ENCODE data around the gene SIGLEC8.

Gene SIGLEC8

GRCh38 chr19:51473009-51473707 lies 14.9 kb upstream of the SIGLEC8 start:
- no peaks in the 10 kb centered on the region for H3F3A ChIP-seq (ENCODE audit: control insufficient read depth, insufficient read depth)
- no peaks in the 10 kb centered on the region for H3K4me1 ChIP-seq (ENCODE audit: control insufficient read depth, low read length)
- H3K27me3 ChIP-seq (ENCODE audit: control insufficient read depth, low read length), result peaks cover 11% of the 10 kb centered on the region; the same call in 1 of the 2 replicates
- no peaks in the 10 kb centered on the region for H3K9me2 ChIP-seq (replicated peaks; ENCODE audit: control insufficient read depth, low read length)
- no peaks in the 10 kb centered on the region for H4K20me1 ChIP-seq (ENCODE audit: control insufficient read depth, insufficient read depth, low read depth, low read length)
- H3K27ac ChIP-seq (ENCODE audit: low read depth, low read length), result no peak overlapping the region
- TF ChIP-seq, protein P1, sequence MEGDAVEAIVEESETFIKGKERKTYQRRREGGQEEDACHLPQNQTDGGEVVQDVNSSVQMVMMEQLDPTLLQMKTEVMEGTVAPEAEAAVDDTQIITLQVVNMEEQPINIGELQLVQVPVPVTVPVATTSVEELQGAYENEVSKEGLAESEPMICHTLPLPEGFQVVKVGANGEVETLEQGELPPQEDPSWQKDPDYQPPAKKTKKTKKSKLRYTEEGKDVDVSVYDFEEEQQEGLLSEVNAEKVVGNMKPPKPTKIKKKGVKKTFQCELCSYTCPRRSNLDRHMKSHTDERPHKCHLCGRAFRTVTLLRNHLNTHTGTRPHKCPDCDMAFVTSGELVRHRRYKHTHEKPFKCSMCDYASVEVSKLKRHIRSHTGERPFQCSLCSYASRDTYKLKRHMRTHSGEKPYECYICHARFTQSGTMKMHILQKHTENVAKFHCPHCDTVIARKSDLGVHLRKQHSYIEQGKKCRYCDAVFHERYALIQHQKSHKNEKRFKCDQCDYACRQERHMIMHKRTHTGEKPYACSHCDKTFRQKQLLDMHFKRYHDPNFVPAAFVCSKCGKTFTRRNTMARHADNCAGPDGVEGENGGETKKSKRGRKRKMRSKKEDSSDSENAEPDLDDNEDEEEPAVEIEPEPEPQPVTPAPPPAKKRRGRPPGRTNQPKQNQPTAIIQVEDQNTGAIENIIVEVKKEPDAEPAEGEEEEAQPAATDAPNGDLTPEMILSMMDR (IDR thresholded peaks at IDR 0.05; ENCODE audit: low read depth, low read length, poor library complexity, severe bottlenecking), result peak; percentile 84
- no peak for TF ChIP-seq EZH2phosphoT487 (IDR thresholded peaks at IDR 0.05; ENCODE audit: borderline replicate concordance, low read length)
- H3K9me3 ChIP-seq (ENCODE audit: control insufficient read depth, insufficient read depth, low read length), result no peaks in the 10 kb centered on the region
- H3K4me2 ChIP-seq (ENCODE audit: low read length), result no peak overlapping the region
- no peaks in the 10 kb centered on the region for H3K36me3 ChIP-seq (ENCODE audit: control insufficient read depth, low read length)
- no peak overlapping the region for H3K4me3 ChIP-seq (ENCODE audit: low read length)
- H3K79me2 ChIP-seq (ENCODE audit: control insufficient read depth, low read length), result no peaks in the 10 kb centered on the region

GRCh38 chr19:51472607-51473006 lies 14.4 kb upstream of the SIGLEC8 start:
- H3F3A ChIP-seq (ENCODE audit: control insufficient read depth, insufficient read depth), result no peaks in the 10 kb centered on the region
- H3K27ac ChIP-seq (ENCODE audit: low read depth, low read length), result no peak overlapping the region
- no peaks in the 10 kb centered on the region for H4K20me1 ChIP-seq (ENCODE audit: control insufficient read depth, insufficient read depth, low read depth, low read length)
- peaks cover 11% of the 10 kb centered on the region; the same call in 1 of the 2 replicates for H3K27me3 ChIP-seq (ENCODE audit: control insufficient read depth, low read length)
- TF ChIP-seq, protein P1 (IDR thresholded peaks at IDR 0.05; ENCODE audit: low read depth, low read length, poor library complexity, severe bottlenecking), result no peak
- no peak for TF ChIP-seq EZH2phosphoT487 (IDR thresholded peaks at IDR 0.05; ENCODE audit: borderline replicate concordance, low read length)
- no peaks in the 10 kb centered on the region for H3K9me2 ChIP-seq (replicated peaks; ENCODE audit: control insufficient read depth, low read length)
- H3K9me3 ChIP-seq (ENCODE audit: control insufficient read depth, insufficient read depth, low read length), result no peaks in the 10 kb centered on the region
- no peaks in the 10 kb centered on the region for H3K4me1 ChIP-seq (ENCODE audit: control insufficient read depth, low read length)
- H3K79me2 ChIP-seq (ENCODE audit: control insufficient read depth, low read length), result no peaks in the 10 kb centered on the region
- H3K4me2 ChIP-seq (ENCODE audit: low read length), result no peak overlapping the region
- no peaks in the 10 kb centered on the region for H3K36me3 ChIP-seq (ENCODE audit: control insufficient read depth, low read length)
- no peak overlapping the region for H3K4me3 ChIP-seq (ENCODE audit: low read length)

GRCh38 chr19:51471527-51471926 lies 13.3 kb upstream of the SIGLEC8 start:
- no peak for TF ChIP-seq EZH2phosphoT487 (IDR thresholded peaks at IDR 0.05; ENCODE audit: borderline replicate concordance, low read length)
- TF ChIP-seq, protein P1 (IDR thresholded peaks at IDR 0.05; ENCODE audit: low read depth, low read length, poor library complexity, severe bottlenecking), result no peak
- H3K9me3 ChIP-seq (ENCODE audit: control insufficient read depth, insufficient read depth, low read length), result no peaks in the 10 kb centered on the region
- no peak overlapping the region for H3K4me3 ChIP-seq (ENCODE audit: low read length)
- H4K20me1 ChIP-seq (ENCODE audit: control insufficient read depth, insufficient read depth, low read depth, low read length), result no peaks in the 10 kb centered on the region
- no peaks in the 10 kb centered on the region for H3F3A ChIP-seq (ENCODE audit: control insufficient read depth, insufficient read depth)
- no peak overlapping the region for H3K27ac ChIP-seq (ENCODE audit: low read depth, low read length)
- H3K27me3 ChIP-seq (ENCODE audit: control insufficient read depth, low read length), result peaks cover 16% of the 10 kb centered on the region; the same call in 1 of the 2 replicates
- no peaks in the 10 kb centered on the region for H3K4me1 ChIP-seq (ENCODE audit: control insufficient read depth, low read length)
- no peaks in the 10 kb centered on the region for H3K9me2 ChIP-seq (replicated peaks; ENCODE audit: control insufficient read depth, low read length)
- no peaks in the 10 kb centered on the region for H3K79me2 ChIP-seq (ENCODE audit: control insufficient read depth, low read length)
- H3K36me3 ChIP-seq (ENCODE audit: control insufficient read depth, low read length), result no peaks in the 10 kb centered on the region
- no peak overlapping the region for H3K4me2 ChIP-seq (ENCODE audit: low read length)

All from DOHH2 (cell line).